Astrocyte (in vitro differentiated cells and primary cell): ENCODE results near the gene CD9.

ENCODE experiments used
- EZH2 ChIP-seq: IDR thresholded peaks from 2 replicates; pipeline ENCODE4 v1.6.1; 2012; ENCODE audit warnings: mild to moderate bottlenecking, low read length, inconsistent platforms; ENCODE audit not compliant: insufficient read depth
- TF ChIP-seq, protein P1 (sequence below): IDR thresholded peaks from 2 replicates; pipeline ENCODE4 v1.5.1; 2011; ENCODE audit warnings: low read depth, mild to moderate bottlenecking, inconsistent platforms, low read length, moderate library complexity; ENCODE audit not compliant: insufficient read depth

DNA sequence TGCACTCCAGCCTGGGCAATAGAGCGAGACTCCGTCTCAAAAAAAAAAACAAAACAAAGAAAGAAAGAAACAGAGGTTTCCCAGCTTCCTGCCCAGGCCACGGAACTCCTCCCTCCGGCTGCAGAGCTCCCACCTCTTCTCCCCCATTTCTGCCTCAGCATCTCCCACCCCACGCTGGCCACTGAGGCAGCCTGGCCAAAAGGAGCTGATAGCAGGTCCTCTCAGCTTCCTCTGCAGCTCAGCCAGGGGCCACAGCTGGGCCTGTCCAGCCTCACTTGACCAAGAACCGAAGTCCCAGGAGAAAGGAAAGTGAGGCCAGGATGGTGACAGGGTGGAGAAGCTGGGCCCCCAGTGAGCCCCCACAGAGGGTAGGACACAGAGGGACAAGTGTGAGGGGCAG, 33.4 kb upstream of the CD9 start:
- TF ChIP-seq, protein P1, sequence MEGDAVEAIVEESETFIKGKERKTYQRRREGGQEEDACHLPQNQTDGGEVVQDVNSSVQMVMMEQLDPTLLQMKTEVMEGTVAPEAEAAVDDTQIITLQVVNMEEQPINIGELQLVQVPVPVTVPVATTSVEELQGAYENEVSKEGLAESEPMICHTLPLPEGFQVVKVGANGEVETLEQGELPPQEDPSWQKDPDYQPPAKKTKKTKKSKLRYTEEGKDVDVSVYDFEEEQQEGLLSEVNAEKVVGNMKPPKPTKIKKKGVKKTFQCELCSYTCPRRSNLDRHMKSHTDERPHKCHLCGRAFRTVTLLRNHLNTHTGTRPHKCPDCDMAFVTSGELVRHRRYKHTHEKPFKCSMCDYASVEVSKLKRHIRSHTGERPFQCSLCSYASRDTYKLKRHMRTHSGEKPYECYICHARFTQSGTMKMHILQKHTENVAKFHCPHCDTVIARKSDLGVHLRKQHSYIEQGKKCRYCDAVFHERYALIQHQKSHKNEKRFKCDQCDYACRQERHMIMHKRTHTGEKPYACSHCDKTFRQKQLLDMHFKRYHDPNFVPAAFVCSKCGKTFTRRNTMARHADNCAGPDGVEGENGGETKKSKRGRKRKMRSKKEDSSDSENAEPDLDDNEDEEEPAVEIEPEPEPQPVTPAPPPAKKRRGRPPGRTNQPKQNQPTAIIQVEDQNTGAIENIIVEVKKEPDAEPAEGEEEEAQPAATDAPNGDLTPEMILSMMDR, result no peak
- TF ChIP-seq EZH2, result no peak
